T follicular helper cell (primary cell): ENCODE data around the gene TBL2.
"Not testable (repeated sequence)": the region's sequence is repeated elsewhere in the genome, so short reads cannot be mapped to it uniquely, and the experiment has no call there.

Source experiments
- DNase-seq: peaks from one replicate; pipeline ENCODE4 v3.0.0-alpha.2; 2020; ENCODE audit warnings: low read depth

The TBL2 gene

GRCh38 chr7:73606801-73607691, 28.7 kb upstream of the TBL2 start:
- peak; percentile 46 for DNase-seq

DNA sequence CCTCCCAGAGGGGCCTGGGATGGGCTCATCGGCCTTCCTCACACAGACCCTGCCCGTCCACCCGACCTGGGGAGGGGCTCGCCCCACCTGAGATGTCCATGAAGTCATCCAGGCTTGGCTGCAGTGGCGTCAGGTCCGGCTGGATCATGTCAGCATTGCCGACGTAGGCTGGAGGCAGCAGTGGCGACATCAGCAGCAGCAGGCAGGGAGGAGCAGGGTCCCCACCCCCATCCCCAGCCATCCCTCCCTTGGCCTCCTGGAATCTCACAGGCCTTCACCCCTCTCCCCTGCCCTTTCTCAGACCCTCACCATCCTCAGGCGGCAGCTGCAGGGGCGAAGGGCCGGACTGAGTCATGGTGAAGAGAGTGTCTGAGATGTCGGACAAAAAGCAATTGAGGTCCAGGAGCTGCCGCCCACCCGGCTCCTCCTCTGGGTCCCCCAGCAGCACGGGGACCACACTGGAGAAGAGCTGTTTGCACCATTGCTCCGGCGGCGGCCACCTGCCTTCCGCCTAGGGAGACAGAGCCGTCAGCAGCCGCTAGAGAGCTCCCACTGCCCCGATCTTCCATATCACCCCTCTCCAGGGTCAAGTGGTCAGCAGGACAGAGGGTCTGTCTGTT, 27.3 kb upstream of the TBL2 start:
- no peak for DNase-seq

DNA sequence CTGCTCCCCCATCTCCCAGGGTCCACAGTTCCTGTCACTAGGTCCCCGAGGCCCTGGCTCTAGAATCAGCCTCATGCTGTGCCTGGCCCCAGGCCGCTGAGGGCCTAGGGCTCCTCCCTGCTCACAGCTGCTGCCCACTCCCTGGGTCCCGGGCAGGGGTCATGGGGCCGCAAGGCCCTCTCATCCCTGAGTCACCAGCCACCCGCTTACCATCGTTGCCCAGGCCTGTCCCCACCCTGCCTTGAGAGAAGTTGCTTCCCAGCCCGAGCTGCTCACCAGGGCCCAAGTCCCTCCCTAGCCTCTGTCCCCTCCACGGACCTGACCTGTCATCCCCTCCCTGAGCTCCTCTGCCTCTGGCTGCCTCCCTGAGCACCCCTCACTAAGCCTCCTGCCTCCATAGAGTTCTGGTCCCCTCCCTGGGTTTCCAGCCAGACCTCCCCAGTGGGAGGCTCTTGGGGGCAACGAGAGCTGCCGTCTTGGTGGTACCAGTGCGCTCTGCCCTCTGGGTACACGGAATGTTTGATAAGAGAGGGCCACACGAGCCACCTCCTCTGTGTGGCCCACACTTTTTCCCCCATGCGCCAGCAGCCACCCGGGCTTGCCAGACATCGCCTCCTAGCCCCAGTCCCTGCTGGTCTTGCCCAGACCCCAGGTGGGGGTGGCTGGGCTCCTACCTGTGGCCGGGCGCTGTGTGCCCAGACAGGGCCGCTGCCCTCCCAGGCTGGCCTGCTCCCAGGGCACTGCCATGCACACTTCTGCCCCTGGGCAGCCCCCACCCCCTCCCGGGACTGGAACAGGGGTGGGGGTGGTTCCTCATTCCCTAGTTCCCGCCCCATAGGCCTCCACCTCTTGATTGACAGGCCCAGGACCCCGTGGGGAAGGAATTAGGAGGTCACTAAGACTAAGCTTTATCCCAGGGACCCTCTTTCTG, 24.6 kb upstream of the TBL2 start:
- no peak for DNase-seq

DNA sequence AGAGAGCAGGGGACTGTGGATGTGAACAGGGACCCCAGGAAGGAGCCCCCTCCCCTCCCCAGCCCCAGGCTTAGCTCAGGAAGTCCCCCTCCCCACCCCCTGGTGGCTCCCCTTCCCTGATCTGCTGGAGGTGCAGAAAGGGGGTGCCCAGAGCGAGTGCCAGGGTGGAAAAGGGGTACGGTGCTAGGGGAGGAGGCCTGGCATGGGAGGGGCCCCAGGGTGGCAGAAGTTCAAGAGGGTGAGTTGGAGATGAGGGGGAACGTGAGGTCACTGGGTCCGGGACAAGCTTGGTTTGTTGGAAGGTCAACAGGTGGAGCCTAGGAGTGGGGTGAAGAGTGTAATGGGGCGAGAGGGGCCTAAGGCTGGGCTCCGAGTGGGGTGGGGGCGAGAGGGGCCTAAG, 21.5 kb upstream of the TBL2 start:
- no peak for DNase-seq

DNA sequence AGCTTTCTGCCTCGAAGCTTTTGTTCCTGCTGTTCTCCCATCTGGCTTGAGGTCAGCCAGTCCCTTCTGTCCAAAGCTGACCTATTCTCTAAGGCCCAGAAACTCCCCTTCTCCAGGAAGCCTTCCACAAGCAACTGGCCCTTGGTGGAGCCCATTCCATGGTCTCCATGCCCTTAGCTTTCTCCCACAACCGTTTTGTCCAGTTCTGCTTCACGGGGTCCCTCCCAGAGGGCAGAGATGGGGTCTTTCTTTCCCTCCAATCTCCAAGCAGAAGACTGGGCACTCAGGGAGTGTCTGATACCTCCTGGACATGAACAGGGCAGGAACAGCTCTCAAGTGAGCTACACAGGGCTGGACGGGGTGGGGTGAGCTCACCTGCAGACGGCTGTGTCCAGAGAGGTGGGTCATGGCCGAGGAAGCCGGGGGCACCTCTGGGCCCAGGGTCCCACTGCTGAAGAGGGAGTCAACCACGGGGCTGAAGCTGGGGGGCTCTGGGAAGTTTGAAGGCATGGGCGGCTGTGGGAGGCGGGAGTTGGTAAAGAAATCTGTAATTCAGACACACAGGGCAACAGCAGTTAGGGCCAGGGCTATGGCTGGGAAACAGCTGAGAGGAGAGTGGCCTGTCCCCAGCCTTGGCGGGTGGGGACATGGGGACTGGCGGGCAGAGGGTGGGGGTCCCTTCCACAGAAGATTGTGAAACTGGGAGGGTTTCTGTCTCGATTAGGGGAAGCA, 20.9 kb upstream of the TBL2 start:
- no peak for DNase-seq

DNA sequence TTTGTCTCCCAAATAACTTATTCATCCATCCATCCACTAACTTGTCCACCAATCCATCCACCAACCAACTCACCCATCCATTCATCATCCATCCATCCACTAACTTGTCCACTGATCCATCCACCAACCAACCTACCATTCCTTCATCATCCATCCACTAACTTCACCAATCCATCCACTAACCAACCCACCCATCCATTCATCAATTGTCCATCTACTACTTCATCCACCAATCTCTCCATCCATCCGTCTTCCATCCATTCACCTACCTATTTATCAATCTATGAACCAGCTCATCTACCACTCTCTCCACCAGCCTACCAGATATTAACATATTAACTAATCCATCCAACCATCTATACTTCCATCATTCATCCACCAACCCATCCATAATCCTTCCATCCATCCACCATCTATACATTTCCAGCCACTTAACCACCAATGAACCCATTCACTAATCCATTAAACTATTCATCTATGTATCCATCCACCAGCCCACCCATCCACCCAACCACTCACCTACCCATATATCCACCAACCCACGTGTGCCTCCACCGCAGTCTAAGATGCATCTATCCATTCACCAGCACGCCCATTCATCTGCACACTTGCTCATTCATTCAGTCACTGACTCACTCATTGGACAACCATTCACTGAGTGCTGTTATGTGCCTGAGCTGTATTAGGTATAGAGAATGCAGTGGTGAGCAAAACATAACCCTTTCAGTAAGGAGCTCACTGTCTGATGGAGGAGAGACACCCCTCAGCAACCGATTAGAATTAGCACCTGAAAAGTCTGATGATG, 19.8 kb upstream of the TBL2 start:
- DNase-seq = no peak

DNA sequence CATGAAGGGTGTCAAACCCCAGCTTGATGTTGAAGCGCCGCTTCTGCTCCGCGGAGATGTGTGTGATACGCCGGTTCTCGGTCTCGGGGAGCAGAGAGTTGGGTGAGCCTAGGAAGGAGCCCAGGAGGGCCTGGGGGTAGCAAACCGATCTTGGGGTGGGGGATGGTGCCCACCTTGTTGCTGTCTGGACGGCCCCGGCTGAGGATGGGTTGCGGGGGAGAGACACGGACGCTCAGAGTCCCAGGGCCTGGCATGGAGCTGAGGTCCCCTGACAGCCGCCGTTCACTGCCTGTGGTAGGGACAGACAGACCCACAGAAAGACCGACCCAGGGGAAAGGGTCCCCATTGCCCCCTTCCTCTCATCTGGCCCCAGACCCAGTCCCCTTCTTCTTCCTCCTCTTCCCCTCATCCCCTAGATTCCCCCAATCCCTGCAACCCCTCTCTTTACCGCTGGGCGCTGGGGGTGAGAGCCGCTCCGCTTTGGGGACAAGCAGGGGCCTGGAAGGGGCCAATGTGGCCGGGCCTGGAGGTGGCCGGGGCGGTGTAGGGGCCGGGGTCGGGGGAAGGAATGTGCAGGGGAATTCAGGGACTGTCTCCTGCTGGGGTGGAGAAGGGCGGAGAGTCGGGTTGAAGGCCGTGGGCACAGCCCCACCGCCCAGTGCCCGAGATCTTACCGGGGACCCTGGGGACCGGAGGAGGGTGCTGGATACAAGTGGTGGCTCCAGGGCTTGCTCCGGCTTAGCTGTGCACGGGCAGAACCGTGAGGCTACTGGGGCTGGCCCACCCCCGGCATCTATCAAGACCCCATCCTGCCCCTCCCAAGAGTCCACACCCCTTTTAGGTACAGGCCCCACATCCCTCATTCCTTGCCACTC, 18.0 kb upstream of the TBL2 start:
- no peak for DNase-seq

- DNase-seq = no peak
Observed at GRCh38 chr7:73595358-73595757, 17.0 kb upstream of the TBL2 start.

DNA sequence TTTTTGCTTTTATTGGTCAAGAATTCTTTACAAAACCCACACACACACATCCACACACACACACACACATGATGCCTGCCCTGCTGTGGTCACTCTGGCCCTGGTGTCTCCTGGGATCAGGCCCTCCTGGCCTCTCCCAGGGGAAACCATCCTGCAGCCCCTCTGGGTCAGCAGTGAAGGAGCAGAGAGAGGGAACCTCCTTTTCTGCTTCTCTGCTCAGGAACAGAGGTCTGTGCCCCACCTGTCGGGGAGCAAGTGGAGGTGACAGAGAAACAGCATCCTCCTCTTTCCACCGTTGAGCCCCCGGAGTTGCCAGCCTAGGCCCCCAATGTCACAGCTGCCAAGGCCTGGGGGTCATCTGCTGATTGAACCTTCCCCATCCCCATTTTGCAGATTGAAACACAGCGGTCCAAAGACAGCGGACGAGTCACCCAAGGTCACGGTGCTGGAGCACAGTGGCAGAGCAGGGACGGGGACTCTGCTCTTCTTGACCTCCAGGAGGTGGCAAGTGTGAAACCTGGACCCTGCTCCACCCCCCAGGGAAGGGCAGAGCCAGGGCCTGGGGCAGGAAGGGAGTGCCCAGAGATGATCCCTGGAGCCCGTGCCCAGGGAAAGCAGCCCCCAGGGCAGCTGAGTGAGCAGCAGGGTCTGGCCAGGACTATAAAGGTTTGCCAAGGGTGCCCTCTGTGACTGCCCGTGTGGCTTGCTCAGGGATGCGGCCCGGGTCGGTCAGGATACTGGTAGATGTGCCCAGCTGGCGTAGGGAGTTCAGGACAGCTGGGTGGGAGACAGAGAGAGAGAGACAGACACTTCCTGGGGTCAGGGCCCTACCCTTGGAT, 15.0 kb upstream of the TBL2 start:
- DNase-seq = no peak

GRCh38 chr7:73586911-73587310, 8.5 kb upstream of the TBL2 start:
- DNase-seq = no peak

- no peak for DNase-seq
Observed at GRCh38 chr7:73585196-73585595, 6.8 kb upstream of the TBL2 start.

GRCh38 chr7:73582664-73583202, 4.4 kb upstream of the TBL2 start:
- DNase-seq = no peak

DNA sequence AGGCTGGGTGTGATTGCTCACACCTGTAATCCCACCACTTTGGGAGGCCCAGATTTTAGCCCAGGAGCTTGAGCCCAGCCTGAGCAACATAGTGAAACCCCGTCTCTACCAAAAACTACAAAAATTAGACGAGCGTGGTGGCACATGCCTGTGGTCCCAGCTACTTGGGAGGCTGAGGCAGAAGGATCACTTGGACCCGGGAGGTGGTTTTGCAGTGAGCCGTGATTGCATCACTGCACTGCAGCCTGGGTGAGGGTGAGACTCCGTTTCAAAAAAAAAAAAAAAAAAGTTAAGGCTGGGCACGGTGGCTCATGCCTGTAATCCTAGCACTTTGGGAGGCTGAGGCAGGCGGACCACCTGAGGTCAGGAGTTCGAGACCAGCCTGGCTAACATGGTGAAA, 2.6 kb upstream of the TBL2 start:
- not testable (repeated sequence) for DNase-seq

GRCh38 chr7:73577627-73578341, 595 bp downstream of the TBL2 start:
- DNase-seq = no peak

- no peak for DNase-seq
Observed at GRCh38 chr7:73573791-73574190, 4.6 kb downstream of the TBL2 start.

DNA sequence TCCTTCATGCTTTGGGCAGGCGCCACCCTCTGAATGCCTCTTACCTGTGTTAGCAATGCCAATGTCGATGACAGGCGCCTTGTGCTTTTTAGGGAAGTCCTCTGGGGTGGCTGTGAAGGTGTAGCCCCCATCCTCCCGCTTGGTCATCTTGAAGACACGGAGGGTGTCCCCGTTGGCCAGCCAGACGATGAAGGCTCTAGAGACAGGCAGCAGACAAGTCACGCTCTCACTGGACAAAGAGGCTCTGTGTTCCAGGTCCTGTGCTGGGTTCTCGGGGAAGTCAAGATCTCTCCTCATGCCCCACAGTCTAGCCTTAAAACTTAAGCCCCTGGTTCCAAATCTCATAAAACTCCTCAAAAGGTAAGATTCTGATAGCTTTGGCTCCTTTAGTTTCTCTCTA, 5.1 kb downstream of the TBL2 start:
- DNase-seq = no peak

GRCh38 chr7:73572767-73573186, 5.6 kb downstream of the TBL2 start:
- no peak for DNase-seq

DNA sequence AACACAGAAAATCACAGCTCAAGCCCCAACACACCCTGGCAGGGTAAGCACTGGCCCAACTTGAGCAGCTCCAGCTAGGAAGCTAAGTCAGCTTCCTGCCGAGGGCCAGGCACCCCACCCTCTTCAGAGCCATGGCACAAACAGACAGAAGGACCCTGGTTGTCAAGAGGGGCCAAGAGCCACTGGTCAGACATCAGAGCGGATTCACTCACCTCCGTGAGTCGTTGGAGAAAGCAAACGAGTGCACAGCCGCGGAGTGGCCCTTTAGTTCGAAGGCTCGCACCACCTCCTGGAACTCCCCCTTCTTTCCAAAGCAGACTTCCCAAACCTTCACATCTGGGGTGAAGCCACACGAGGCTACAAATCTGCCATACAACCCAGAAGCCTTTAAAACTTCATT, 7.4 kb downstream of the TBL2 start:
- no peak for DNase-seq
